Measurements from ENCODE around the gene DENND6A. TPM values are rescaled to one million over a fixed set of nuclear protein-coding genes. Genes with fewer than 3 reads are reported as not detected.
"Not testable (repeated sequence)": the region's sequence is repeated elsewhere in the genome, so short reads cannot be mapped to it uniquely, and the experiment has no call there.

The DENND6A gene
- total and polyA plus RNA-seq, 11 donors: 4.9 to 27.9 (median 14.3) TPM

- ATAC-seq (no peak), DNase-seq (no peak)
- H3K4me3 ChIP-seq: no peak overlapping the region
- H3K27ac ChIP-seq: no peak overlapping the region
- peaks cover 0 to 100% (median 96%) of the 10 kb centered on the region in 9 donors for H3K36me3 ChIP-seq
- no peaks in the 10 kb centered on the region for H3K9me3 ChIP-seq
- TF ChIP-seq POLR2A (IDR thresholded peaks at IDR 0.05) (no peak), CTCF (IDR thresholded peaks at IDR 0.05) (no peak)
- no peaks in the 10 kb centered on the region for H3K27me3 ChIP-seq
- intact Hi-C loops (cut with DNase I): no loop called here
- no peaks in the 10 kb centered on the region for H3K4me1 ChIP-seq
These were observed 55.5 kb downstream of the DENND6A start for GRCh38 chr3:57637391-57637790.

- H3K9me3 ChIP-seq; H3K27me3 ChIP-seq; DNase-seq; H3K27ac ChIP-seq; ATAC-seq; H3K4me1 ChIP-seq; intact Hi-C loops (cut with DNase I); H3K4me3 ChIP-seq: not testable (repeated sequence)
- WGBS, 4 donors: 95 to 98% (median 96%) methylated on average over 3 of the region's 3 CpGs
- peaks cover 2 to 97% (median 91%) of the 10 kb centered on the region in 9 donors for H3K36me3 ChIP-seq
These were observed 58.6 kb downstream of the DENND6A start for GRCh38 chr3:57634259-57634658.

GRCh38 chr3:57627976-57628375, 64.9 kb downstream of the DENND6A start:
- no peaks in the 10 kb centered on the region for H3K27me3 ChIP-seq
- intact Hi-C loops (cut with DNase I): loop anchor here in 2 of 10 donors (5.0 kb wide), 2 partner anchors 34 to 236 kb away; no protein-coding TSS in a partner anchor
- no peak for DNase-seq
- H3K27ac ChIP-seq: no peak overlapping the region
- H3K36me3 ChIP-seq: peaks cover 2 to 97% (median 92%) of the 10 kb centered on the region in 9 donors
- TF ChIP-seq POLR2A (IDR thresholded peaks at IDR 0.05): no peak
- TF ChIP-seq CTCF (IDR thresholded peaks at IDR 0.05): no peak
- 83 to 90% (median 85%) methylated on average over 6 of the region's 6 CpGs for WGBS, 4 donors
- no peak overlapping the region for H3K4me3 ChIP-seq
- no peaks in the 10 kb centered on the region for H3K4me1 ChIP-seq
- H3K9me3 ChIP-seq: no peaks in the 10 kb centered on the region
- ATAC-seq: no peak

- intact Hi-C loops (cut with DNase I): loop anchor here in 2 of 10 donors (5.0 kb wide), 2 partner anchors 38 to 232 kb away; no protein-coding TSS in a partner anchor
- no peak for ATAC-seq
- WGBS, 4 donors: 81 to 99% (median 95%) methylated on average over 3 of the region's 3 CpGs
These were observed 68.1 kb downstream of the DENND6A start for GRCh38 chr3:57624801-57625200.

More at GRCh38 chr3:57624801-57625200, 68.1 kb downstream of the DENND6A start:
- Histone ChIP-seq H3K27me3 (no peaks in the 10 kb centered on the region), H3K27ac (no peak overlapping the region), H3K36me3 (peaks cover under 1 to 85% (median 76%) of the 10 kb centered on the region in 9 donors), H3K4me1 (no peaks in the 10 kb centered on the region), H3K4me3 (no peak overlapping the region), H3K9me3 (no peaks in the 10 kb centered on the region)
- TF ChIP-seq POLR2A (IDR thresholded peaks at IDR 0.05) (no peak), CTCF (IDR thresholded peaks at IDR 0.05) (no peak)
- DNase-seq: no peak

Data from heart left ventricle (tissue), 16 donors.